ENCODE results near the gene KNSTRN. TPM values are rescaled to one million over a fixed set of nuclear protein-coding genes. Genes with fewer than 3 reads are reported as not detected.
A peak's percentile ranks its signal among the peaks of the same experiment; 100 is the strongest.

KNSTRN gene
- polyA plus RNA-seq, 6 donors from 2014 or later: 2.8 to 6.4 (median 3.6) TPM

DNA sequence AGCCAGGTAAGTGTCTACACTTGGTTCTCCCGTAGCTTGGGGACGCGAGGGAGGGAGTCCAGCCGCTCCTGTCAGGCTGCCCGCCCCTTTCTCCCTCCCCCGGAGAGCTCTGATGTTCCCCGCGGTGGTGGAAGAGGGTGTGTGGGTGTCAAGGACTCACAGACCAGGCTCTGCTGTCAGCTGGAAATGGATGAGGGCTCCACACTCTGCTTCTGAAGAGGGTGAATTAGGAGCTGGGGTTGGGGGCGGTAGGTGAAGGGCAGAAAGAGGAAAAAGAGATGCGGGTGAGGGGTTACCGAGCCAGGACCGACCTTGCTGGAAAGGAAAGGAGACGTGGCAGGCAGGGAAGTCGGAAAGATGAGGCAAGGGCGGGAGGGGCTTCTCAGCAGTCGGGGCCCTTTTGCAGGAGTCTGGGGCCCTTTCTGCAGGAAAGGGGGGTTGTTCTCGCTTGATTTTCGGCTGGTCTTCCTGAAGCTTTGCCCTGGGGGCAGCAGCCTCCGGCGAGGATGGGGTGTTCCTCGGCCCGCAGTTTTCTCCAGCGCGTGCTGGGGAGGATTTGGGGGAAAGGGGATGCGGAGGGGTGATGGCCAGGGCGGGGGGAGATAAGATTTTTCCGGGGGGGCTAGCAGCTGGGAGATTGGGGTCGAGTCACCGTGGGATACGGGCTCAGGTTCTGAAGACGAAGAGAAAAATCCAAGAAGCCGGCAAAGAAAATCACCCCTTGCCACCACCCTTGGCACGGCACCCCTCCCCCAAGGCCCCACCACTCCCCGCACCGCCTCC is 57.6 kb downstream of the KNSTRN start:
- peaks cover 0 to 1% (median 0%) of the 10 kb centered on the region in 7 donors for H3K9me3 Mint-ChIP-seq
- ATAC-seq (ENCODE audit: low read depth in 2 of 2) (no peak), DNase-seq (peak; percentile 26)
- H3K36me3 Mint-ChIP-seq: no peaks in the 10 kb centered on the region
- H3K4me1 Mint-ChIP-seq: peaks cover 60 to 67% (median 65%) of the 10 kb centered on the region in 3 donors
- peak overlapping the region in 5 of 6 donors; percentile 31 to 90 (median 68) for H3K27ac Mint-ChIP-seq
- H3K27me3 Mint-ChIP-seq: peaks cover 17 to 48% (median 37%) of the 10 kb centered on the region in 3 donors
- peak overlapping the region; percentile 85 to 95 (median 90) for H3K4me3 Mint-ChIP-seq

GRCh38 chr15:40440743-40441564 is 58.4 kb downstream of the KNSTRN start, which contains the start of gene BAHD1:
TSS of gene BAHD1 (plus strand) at chr15:40440953. CDS start at chr15:40458465, 17,512 bp downstream.
- peak within 1 kb of the TSS in 5 of 6 donors; percentile 66 to 90 (median 68) for H3K27ac Mint-ChIP-seq
- no peaks in the 10 kb centered on the region for H3K9me3 Mint-ChIP-seq
- DNase-seq: peak; percentile 97
- peak within 1 kb of the TSS; percentile 89 to 95 (median 92) for H3K4me3 Mint-ChIP-seq
- peak; percentile 87 to 88 for ATAC-seq (ENCODE audit: low read depth in 2 of 2)
- peaks cover 14 to 42% (median 30%) of the 10 kb centered on the region in 3 donors for H3K27me3 Mint-ChIP-seq
- no peaks in the 10 kb centered on the region for H3K36me3 Mint-ChIP-seq
- H3K4me1 Mint-ChIP-seq: peaks cover 55 to 69% (median 62%) of the 10 kb centered on the region in 3 donors

DNA sequence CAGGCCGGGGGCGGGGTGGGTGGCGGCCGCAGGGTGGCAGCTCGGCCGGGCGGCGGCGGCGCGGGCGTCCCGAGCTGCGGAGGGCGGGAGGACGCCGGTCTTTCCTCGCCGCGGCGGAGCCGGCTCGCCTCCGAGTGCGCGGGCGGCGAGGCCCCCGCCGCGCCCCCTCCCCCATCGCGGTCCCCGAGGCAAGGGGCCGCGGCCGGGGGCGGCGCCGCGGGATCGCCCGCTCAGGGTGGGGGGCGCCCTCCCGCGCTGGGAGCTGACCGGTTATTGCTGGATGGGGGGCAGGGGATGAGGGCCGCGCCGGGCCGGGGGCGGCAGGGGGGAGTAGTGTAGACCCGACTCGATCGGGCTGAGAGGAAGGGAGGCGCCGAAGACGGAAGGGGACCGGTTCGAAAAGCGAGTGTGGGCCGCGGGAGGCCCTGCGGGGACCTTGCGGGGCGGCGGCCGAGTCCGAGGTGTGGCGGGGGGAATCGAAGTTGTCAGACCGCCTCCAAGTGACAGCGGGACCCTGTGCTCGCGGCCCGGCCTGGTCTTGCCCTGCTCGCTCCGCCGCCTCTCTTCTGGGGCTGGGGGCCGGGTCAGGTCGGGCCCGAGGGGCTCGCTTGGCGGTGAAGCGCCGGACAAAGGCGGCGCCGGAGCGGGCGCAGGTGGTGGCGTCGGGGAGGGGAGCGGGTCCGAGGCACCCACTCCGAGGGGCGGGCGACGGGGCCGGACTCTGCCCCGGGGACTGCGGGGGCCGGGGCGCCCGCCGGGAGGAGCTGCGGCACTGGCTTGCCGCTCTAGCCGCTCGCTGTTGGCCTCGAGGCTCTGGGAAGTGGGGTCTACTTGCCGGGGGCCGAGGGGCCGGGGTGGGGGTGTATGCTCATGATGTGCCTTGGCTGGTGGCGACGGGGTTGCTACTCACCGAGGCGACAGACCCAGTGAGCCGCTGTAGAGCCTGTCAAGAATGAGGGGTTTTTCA is 59.3 kb downstream of the KNSTRN start:
- ATAC-seq (ENCODE audit: low read depth in 2 of 2) (peak; percentile 2 to 5), DNase-seq (peak; percentile 25)
- Mint-ChIP-seq H3K27me3 (peaks cover 14 to 33% (median 21%) of the 10 kb centered on the region in 3 donors), H3K4me1 (peaks cover 47 to 60% (median 56%) of the 10 kb centered on the region in 3 donors), H3K27ac (peak overlapping the region in 5 of 6 donors; percentile 41 to 83 (median 73)), H3K36me3 (no peaks in the 10 kb centered on the region), H3K4me3 (peak overlapping the region; percentile 80 to 95 (median 89)), H3K9me3 (no peaks in the 10 kb centered on the region)

- Mint-ChIP-seq H3K4me1 (peaks cover 35 to 48% (median 48%) of the 10 kb centered on the region in 3 donors), H3K36me3 (no peaks in the 10 kb centered on the region), H3K27ac (peak overlapping the region in 2 of 6 donors; percentile 43 to 83)
These were observed 60.7 kb downstream of the KNSTRN start for GRCh38 chr15:40443255-40443654.

DNA sequence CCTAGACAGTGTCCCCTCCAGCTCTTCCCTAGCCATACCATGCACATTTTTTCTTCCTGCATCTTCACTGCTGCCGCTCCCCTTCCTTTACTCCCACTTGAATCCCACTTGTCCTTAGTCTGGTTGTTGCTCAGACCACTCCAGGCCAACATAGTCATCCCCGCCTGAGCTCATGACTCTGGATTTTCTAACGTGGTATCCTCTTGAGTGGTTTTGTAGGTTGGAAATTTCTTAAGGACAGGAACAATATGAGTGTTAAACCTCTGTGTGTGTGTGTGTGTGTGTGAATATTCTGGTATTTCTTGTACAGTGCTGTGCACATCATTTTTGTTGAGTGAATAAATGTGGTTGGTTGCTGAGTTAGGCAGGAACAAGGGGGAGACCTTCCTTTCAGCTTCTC is 61.3 kb downstream of the KNSTRN start:
- H3K36me3 Mint-ChIP-seq: no peaks in the 10 kb centered on the region
- ATAC-seq (ENCODE audit: low read depth in 2 of 2): no peak
- peak overlapping the region in 7 of 8 donors; percentile 20 to 95 (median 42) for H3K4me3 Mint-ChIP-seq
- peaks cover 1 to 13% (median 4%) of the 10 kb centered on the region in 3 donors for H3K27me3 Mint-ChIP-seq
- H3K27ac Mint-ChIP-seq: peak overlapping the region in 2 of 6 donors; percentile 58 to 83
- no peak for DNase-seq
- H3K4me1 Mint-ChIP-seq: peaks cover 35 to 49% (median 45%) of the 10 kb centered on the region in 3 donors
- H3K9me3 Mint-ChIP-seq: no peaks in the 10 kb centered on the region

More at GRCh38 chr15:40443255-40443654, 60.7 kb downstream of the KNSTRN start:
- H3K9me3 Mint-ChIP-seq: no peaks in the 10 kb centered on the region
- DNase-seq: no peak
- peak overlapping the region; percentile 80 to 95 (median 89) for H3K4me3 Mint-ChIP-seq
- no peak for ATAC-seq (ENCODE audit: low read depth in 2 of 2)
- H3K27me3 Mint-ChIP-seq: peaks cover 7 to 19% (median 7%) of the 10 kb centered on the region in 3 donors

Other genes with a start within 250 kb of the KNSTRN start
- gene BUB1B, start 221.7 kb upstream of the KNSTRN start, polyA plus RNA-seq (ENCODE audit: low read depth in 6 of 6): 1 to 10 TPM in 3 of 6 donors, under 1 TPM in 3; 0.30 to 3.7 (median 0.78) TPM
- gene PAK6, start 143.7 kb upstream of the KNSTRN start, polyA plus RNA-seq (ENCODE audit: low read depth in 6 of 6): not detected
- under 1 TPM in 1 of 6 donors, not detected in 5; 0.29 TPM for gene ANKRD63, start 99.7 kb upstream of the KNSTRN start, polyA plus RNA-seq (ENCODE audit: low read depth in 6 of 6)
- gene PLCB2, start 74.8 kb upstream of the KNSTRN start, polyA plus RNA-seq (ENCODE audit: low read depth in 6 of 6): 10 to 100 TPM; 11.4 to 22.6 (median 15.9) TPM
- 1 to 10 TPM in 4 of 6 donors, under 1 TPM in 2; 0.32 to 3.4 (median 1.4) TPM for gene INAFM2, start 59.0 kb upstream of the KNSTRN start, polyA plus RNA-seq (ENCODE audit: low read depth in 6 of 6)
- under 1 TPM in 2 of 6 donors, not detected in 4; 0.25 to 0.40 TPM for gene CCDC9B, start 41.8 kb upstream of the KNSTRN start, polyA plus RNA-seq (ENCODE audit: low read depth in 6 of 6)
- not detected for gene PHGR1, start 31.7 kb upstream of the KNSTRN start, polyA plus RNA-seq (ENCODE audit: low read depth in 6 of 6)
- under 1 TPM in 3 of 6 donors, not detected in 3; 0.23 to 0.47 (median 0.25) TPM for gene DISP2, start 24.5 kb upstream of the KNSTRN start, polyA plus RNA-seq (ENCODE audit: low read depth in 6 of 6)
- 10 to 100 TPM; 15.6 to 36.3 (median 22.2) TPM for gene IVD, start 23.1 kb downstream of the KNSTRN start, polyA plus RNA-seq (ENCODE audit: low read depth in 6 of 6)
- gene BAHD1, start 58.2 kb downstream of the KNSTRN start, polyA plus RNA-seq (ENCODE audit: low read depth in 6 of 6): 1 to 10 TPM in 5 of 6 donors, under 1 TPM in 1; 0.37 to 3.0 (median 1.9) TPM
- 1 to 10 TPM; 1.4 to 3.2 (median 2.2) TPM for gene CHST14, start 88.3 kb downstream of the KNSTRN start, polyA plus RNA-seq (ENCODE audit: low read depth in 6 of 6)
- 100 to 1,000 TPM; 199 to 261 (median 219) TPM for gene CCDC32, start 182.3 kb downstream of the KNSTRN start, polyA plus RNA-seq (ENCODE audit: low read depth in 6 of 6)
- 10 to 100 TPM; 18.0 to 29.3 (median 25.6) TPM for gene RPUSD2, start 186.6 kb downstream of the KNSTRN start, polyA plus RNA-seq (ENCODE audit: low read depth in 6 of 6)
- 1 to 10 TPM in 5 of 6 donors, under 1 TPM in 1; 0.96 to 2.1 (median 1.5) TPM for gene KNL1, start 211.5 kb downstream of the KNSTRN start, polyA plus RNA-seq (ENCODE audit: low read depth in 6 of 6)

All from naive B cell (primary cell).